ENCODE results near the gene TOR2A.
A peak's percentile ranks its signal among the peaks of the same experiment; 100 is the strongest.

The TOR2A gene

DNA sequence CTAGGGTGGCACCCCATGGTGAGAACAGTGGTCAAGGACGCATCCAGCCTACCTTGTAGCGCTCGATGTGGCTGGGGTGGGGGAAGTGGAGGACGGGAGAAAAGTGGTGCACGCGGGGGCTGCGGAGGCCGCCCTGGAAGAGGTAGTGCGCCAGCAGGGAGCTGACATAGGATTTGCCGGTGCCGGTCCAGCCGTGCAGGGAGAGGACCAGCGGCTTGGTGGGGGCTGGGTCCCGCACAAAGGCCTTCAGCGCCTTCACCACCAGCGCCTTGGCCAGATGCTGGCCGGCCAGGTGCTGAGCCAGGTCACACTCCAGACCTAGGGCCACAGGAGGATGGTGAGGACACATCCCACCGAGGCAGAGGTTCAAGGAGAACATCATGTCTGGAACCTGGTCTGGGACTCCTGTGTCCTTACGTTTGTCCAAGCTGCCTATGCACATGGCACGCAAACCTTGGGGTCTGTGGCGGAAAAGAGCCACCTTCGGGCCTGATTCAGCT, 797 bp downstream of the TOR2A start:
- peak overlapping the region; percentile 67 for H3K4me3 ChIP-seq (ENCODE audit: control insufficient read depth, low read depth, low read length)
- TF ChIP-seq, protein P1, sequence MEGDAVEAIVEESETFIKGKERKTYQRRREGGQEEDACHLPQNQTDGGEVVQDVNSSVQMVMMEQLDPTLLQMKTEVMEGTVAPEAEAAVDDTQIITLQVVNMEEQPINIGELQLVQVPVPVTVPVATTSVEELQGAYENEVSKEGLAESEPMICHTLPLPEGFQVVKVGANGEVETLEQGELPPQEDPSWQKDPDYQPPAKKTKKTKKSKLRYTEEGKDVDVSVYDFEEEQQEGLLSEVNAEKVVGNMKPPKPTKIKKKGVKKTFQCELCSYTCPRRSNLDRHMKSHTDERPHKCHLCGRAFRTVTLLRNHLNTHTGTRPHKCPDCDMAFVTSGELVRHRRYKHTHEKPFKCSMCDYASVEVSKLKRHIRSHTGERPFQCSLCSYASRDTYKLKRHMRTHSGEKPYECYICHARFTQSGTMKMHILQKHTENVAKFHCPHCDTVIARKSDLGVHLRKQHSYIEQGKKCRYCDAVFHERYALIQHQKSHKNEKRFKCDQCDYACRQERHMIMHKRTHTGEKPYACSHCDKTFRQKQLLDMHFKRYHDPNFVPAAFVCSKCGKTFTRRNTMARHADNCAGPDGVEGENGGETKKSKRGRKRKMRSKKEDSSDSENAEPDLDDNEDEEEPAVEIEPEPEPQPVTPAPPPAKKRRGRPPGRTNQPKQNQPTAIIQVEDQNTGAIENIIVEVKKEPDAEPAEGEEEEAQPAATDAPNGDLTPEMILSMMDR (conservative IDR thresholded peaks at IDR 0.05; ENCODE audit: control insufficient read depth, insufficient read depth, low read depth, low read length): no peak
- DNase-seq (ENCODE audit: low read depth): no peak

DNA sequence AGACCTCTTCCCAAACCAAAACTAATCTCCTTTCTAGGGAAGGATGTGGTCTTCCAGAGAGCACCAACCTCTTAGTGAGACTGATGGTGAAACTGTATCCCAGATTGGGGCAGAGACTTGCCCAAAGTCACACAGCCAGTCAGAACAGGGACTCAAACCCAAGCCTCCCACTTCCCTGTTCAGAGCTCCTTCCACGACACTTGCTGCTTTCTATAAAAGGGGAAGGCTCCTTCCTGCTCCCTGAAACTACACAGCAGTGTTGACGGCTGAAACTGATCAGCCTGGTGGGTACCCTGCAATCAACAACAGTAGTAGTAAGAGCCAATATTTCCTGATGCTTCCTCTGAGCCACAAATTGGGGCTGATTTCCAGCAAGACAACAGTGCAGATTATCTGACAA, 1.5 kb downstream of the TOR2A start:
- TF ChIP-seq, protein P1 (conservative IDR thresholded peaks at IDR 0.05; ENCODE audit: control insufficient read depth, insufficient read depth, low read depth, low read length): no peak
- no peak overlapping the region for H3K4me3 ChIP-seq (ENCODE audit: control insufficient read depth, low read depth, low read length)
- DNase-seq (ENCODE audit: low read depth): no peak

DNA sequence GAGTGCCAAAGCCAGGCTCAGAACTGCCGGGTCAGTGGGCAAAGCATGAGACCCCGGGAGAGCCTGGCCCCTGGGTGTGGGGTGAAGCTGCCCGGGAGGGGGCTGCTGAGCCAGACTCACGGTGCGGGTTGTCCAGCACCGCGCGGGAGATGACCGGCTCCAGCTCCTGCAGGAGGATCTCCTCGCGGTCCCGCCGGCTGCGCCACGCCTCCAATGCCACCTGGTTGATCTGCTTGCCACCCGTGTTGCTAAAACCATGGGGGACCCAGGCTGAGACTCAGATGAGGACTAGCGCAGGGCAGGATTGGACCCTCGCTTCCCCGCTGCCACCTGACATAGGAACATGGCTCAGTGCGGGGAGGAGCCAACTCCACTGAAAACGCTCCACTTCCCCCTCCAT, 2.6 kb downstream of the TOR2A start:
- no peak overlapping the region for H3K4me3 ChIP-seq (ENCODE audit: control insufficient read depth, low read depth, low read length)
- TF ChIP-seq, protein P1 (conservative IDR thresholded peaks at IDR 0.05; ENCODE audit: control insufficient read depth, insufficient read depth, low read depth, low read length): no peak
- DNase-seq (ENCODE audit: low read depth): no peak

DNA sequence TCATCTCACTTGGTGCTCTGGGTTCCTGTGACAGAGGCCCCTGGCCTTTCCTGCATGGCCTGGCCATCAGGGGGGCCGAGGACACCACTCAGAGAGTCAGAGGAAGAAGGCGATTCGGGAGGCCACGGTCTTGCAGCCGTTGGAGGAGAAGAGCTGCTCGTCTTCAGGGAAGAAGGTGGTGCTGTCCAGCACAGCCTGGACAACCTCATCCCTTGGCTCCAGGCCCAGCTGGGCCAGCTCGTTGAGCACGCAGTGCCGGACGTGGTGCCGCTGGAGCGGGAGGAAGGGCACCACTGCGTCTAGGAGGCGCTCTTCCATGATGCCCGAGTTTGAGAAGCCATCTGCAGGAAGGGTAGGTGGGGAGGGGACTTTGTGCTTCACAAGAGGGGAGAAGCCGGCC, 3.2 kb downstream of the TOR2A start:
- H3K4me3 ChIP-seq (ENCODE audit: control insufficient read depth, low read depth, low read length): no peak overlapping the region
- DNase-seq (ENCODE audit: low read depth): peak; percentile 23
- TF ChIP-seq, protein P1 (conservative IDR thresholded peaks at IDR 0.05; ENCODE audit: control insufficient read depth, insufficient read depth, low read depth, low read length): no peak

DNA sequence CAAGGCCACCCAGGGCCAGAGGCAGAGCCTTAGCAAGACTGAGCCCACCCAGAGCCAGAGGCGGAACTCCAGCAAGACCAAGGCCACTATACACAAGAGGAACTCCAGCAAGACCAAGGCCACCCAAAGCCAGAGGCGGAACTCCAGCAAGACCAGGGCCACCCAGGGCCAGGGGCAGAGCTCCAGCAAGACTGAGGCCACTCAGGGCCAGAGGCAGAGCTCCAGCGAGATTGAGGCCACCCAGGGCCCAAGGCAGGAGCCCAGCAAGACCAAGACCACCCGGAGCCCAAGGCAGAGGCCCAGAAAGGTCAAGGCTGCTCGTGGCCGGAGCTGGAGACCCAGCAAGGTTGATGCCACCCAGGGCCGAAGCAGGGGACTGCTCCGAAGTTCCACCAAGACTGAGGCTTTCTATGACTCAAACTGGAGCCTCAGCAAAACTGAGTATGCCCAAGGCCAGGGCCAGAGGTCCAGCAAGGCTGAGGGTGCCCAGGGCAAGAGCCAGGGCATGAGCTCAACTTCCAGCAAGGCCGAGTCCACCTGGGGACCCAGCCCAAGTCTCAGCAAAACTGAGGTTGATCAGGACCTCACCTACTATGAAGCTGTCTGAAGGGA, 4.2 kb downstream of the TOR2A start:
- TF ChIP-seq, protein P1 (conservative IDR thresholded peaks at IDR 0.05; ENCODE audit: control insufficient read depth, insufficient read depth, low read depth, low read length): no peak
- H3K4me3 ChIP-seq (ENCODE audit: control insufficient read depth, low read depth, low read length): no peak overlapping the region
- DNase-seq (ENCODE audit: low read depth): no peak

DNA sequence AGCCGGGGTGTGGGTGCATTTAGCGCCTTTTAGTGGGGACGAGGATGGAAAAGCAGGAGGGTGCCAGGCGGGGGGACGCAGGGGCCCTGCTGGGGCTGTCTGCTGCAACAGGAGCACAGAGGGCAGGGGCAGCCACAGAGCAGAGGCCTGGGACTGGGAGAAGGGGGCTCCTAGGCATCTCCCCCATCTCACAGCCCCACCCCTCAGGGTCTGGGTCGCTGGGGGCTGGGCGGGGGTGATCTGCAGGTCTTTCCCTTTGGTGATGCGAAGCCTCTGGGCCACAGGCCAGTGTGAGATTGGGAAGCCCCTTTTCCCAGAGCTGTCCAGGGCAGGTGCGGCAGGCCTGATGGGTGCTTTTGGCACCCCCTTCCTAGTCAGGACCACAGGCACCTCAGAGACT, 4.8 kb downstream of the TOR2A start:
- TF ChIP-seq, protein P1 (conservative IDR thresholded peaks at IDR 0.05; ENCODE audit: control insufficient read depth, insufficient read depth, low read depth, low read length): no peak

More for the DNA sequence above, 4.8 kb downstream of the TOR2A start:
- no peak overlapping the region for H3K4me3 ChIP-seq (ENCODE audit: control insufficient read depth, low read depth, low read length)
- no peak for DNase-seq (ENCODE audit: low read depth)
